GM12878 (cell line): ENCODE results near the gene TMEM98. TPM values are rescaled to one million over a fixed set of nuclear protein-coding genes. Genes with fewer than 3 reads are reported as not detected.

ENCODE experiments used
- ATF3 ChIP-seq: IDR thresholded peaks from 2 replicates; pipeline ENCODE4 v1.6.1; 2011; ENCODE audit warnings: low read depth, mild to moderate bottlenecking, low read length, moderate library complexity, borderline replicate concordance; ENCODE audit errors: extremely low read depth
- CEBPB ChIP-seq, 2 experiments: fragments of 150-350 bp in 1 of 2; IDR thresholded peaks; 2 replicates each; pipeline ENCODE4 v1.6.1; 2012 to 2014; ENCODE audit warnings: low read depth in 2 of 2, low read length in 2 of 2, borderline replicate concordance in 1 of 2, inconsistent platforms in 1 of 2
- E2F8 ChIP-seq: fragments of 450-650 bp; IDR thresholded peaks from 2 replicates; pipeline ENCODE4 v1.6.1; 2018; ENCODE audit warnings: mild to moderate bottlenecking, low read depth, moderate library complexity; ENCODE audit not compliant: partially characterized antibody
- ESRRA ChIP-seq: IDR thresholded peaks from 2 replicates; pipeline ENCODE4 v1.6.1; 2012; ENCODE audit warnings: mild to moderate bottlenecking, low read length, improper control_type of control experiment
- EZH2 ChIP-seq: IDR thresholded peaks from 2 replicates; pipeline ENCODE4 v1.6.1; 2012; ENCODE audit warnings: low read depth, mild to moderate bottlenecking, control low read depth, inconsistent platforms, low read length, borderline replicate concordance; ENCODE audit not compliant: control insufficient read depth
- LARP7 ChIP-seq: fragments of 450-650 bp; IDR thresholded peaks from 2 replicates; pipeline ENCODE4 v1.6.1; 2017; ENCODE audit warnings: mild to moderate bottlenecking
- SPI1 ChIP-seq: IDR thresholded peaks from 2 replicates; pipeline ENCODE4 v1.6.1; 2011; ENCODE audit warnings: low read depth, mild to moderate bottlenecking, low read length, moderate library complexity, borderline replicate concordance; ENCODE audit not compliant: insufficient read depth
- SREBF1 ChIP-seq: IDR thresholded peaks from 2 replicates; pipeline ENCODE4 v1.6.1; 2012; ENCODE audit warnings: mild to moderate bottlenecking, low read length
- TAF1 ChIP-seq: IDR thresholded peaks from 2 replicates; pipeline ENCODE4 v1.6.1; 2011; ENCODE audit warnings: mild to moderate bottlenecking, low read depth, low read length, borderline replicate concordance
- ZBTB4 ChIP-seq: fragments of 450-650 bp; formaldehyde crosslinking; IDR thresholded peaks from 2 replicates; pipeline ENCODE4 v1.4.0; 2022; ENCODE audit warnings: mild to moderate bottlenecking, moderate library complexity
- polyA plus RNA-seq, 11 experiments: library from polyadenylated mRNA; depleted of rRNA in 4 of 11; unstranded in 6 of 11; stranded (reverse) in 5 of 11; fragments of >200 nt; fragmentation: Nextera tagmentation in 4 of 11; fragmentation: Illumina TruSeq in 1 of 11; extraction: Ambion mirVana in 4 of 11; extraction: Trizol in 1 of 11; gene quantifications; 1 replicate in 1 of 11; 2 replicates in 10 of 11; pipeline versions ENCODE4 v1.2.1 to v1.2.3, GENCODE V29; 2011 to 2016; ENCODE audit warnings: inconsistent platforms in 2 of 11, missing spikeins in 2 of 11, low read depth in 1 of 11
- total RNA-seq, 4 experiments: library from RNA; depleted of rRNA in 3 of 4; stranded (reverse); fragments of >200 nt in 3 of 4; fragmentation: Illumina TruSeq in 1 of 4; extraction: Trizol in 1 of 4; gene quantifications; 2 replicates each; pipeline versions ENCODE4 v1.2.1 to v1.2.3, GENCODE V29; 2013 to 2021

The TMEM98 gene
- total and polyA plus RNA-seq, 10 of the 15 experiments (the other 5 are each of a cell fraction or from before 2014, with no cell fraction given), result 0.04 to 0.73 (median 0.13) TPM; not detected in 3

- TF ChIP-seq SPI1 (peak; percentile 4; the same call in 1 of the 2 replicates), ZBTB4 (CRISPR knock-in tag) (no peak), TAF1 (no peak), ATF3 (no peak), SREBF1 (no peak), ESRRA (no peak), E2F8 (no peak), EZH2 (no peak), CEBPB (IDR thresholded peaks at IDR 0.05; ENCODE audit: borderline replicate concordance in 1 of 2, low read depth in 2 of 2, low read length in 2 of 2) (no peak), LARP7 (no peak)
Observed at GRCh38 chr17:32903774-32904673, 23.9 kb upstream of the TMEM98 start (continued).
